GM18498 (cell line): ENCODE measurements around the gene CMTM1.
"Not testable (repeated sequence)": the region's sequence is repeated elsewhere in the genome, so short reads cannot be mapped to it uniquely, and the experiment has no call there.

Source experiments
- ATAC-seq: cut with Tn5 transposase; IDR thresholded peaks from one replicate; pipeline ENCODE4 v1.9.1; 2021; ENCODE audit warnings: mild to moderate bottlenecking, moderate library complexity; ENCODE audit not compliant: unreplicated experiment

Gene CMTM1

GRCh38 chr16:66561381-66562080 lies 4.7 kb upstream of the CMTM1 start:
- ATAC-seq: no peak

- ATAC-seq: no peak
Measured at GRCh38 chr16:66562409-66562808, 3.8 kb upstream of the CMTM1 start.

GRCh38 chr16:66562986-66563385 lies 3.3 kb upstream of the CMTM1 start:
- ATAC-seq: no peak

GRCh38 chr16:66563574-66564334 lies 2.5 kb upstream of the CMTM1 start:
- ATAC-seq: no peak

- ATAC-seq: not testable (repeated sequence)
Measured at GRCh38 chr16:66567270-66567669, 1.0 kb downstream of the CMTM1 start.

- no peak for ATAC-seq
Measured at GRCh38 chr16:66568355-66568754, 2.1 kb downstream of the CMTM1 start.

- ATAC-seq: no peak
Measured at GRCh38 chr16:66569131-66569530, 2.9 kb downstream of the CMTM1 start.

- ATAC-seq: no peak
Measured at GRCh38 chr16:66569827-66570405, 3.7 kb downstream of the CMTM1 start.

GRCh38 chr16:66572356-66572755 lies 6.1 kb downstream of the CMTM1 start:
- no peak for ATAC-seq

GRCh38 chr16:66574081-66574480 lies 7.8 kb downstream of the CMTM1 start:
- ATAC-seq: no peak

- ATAC-seq: no peak
Measured at GRCh38 chr16:66574531-66574930, 8.3 kb downstream of the CMTM1 start.

- no peak for ATAC-seq
Measured at GRCh38 chr16:66575060-66575459, 8.8 kb downstream of the CMTM1 start.

- ATAC-seq: no peak
Measured at GRCh38 chr16:66576296-66576695, 10.1 kb downstream of the CMTM1 start.

- ATAC-seq: no peak
Measured at GRCh38 chr16:66578651-66579531, 12.7 kb downstream of the CMTM1 start, which contains the start of gene CMTM2. Gene CMTM2 (plus strand): TSS chr16:66579463. CDS start chr16:66579608, 145 bp downstream.

GRCh38 chr16:66580605-66581209 lies 14.5 kb downstream of the CMTM1 start:
- no peak for ATAC-seq

GRCh38 chr16:66581246-66581952 lies 15.2 kb downstream of the CMTM1 start:
- ATAC-seq: no peak

GRCh38 chr16:66585481-66586239 lies 19.4 kb downstream of the CMTM1 start:
- no peak for ATAC-seq

- ATAC-seq: no peak
Measured at GRCh38 chr16:66587881-66588600, 21.8 kb downstream of the CMTM1 start.
